ENCODE measurements around the gene NALCN. TPM values are rescaled to one million over a fixed set of nuclear protein-coding genes. Genes with fewer than 3 reads are reported as not detected.

NALCN gene
- total and polyA plus RNA-seq, 2 of the 8 experiments (the other 6 are each of a cell fraction or from before 2014, with no cell fraction given) = 0.26 to 0.54 TPM

GRCh38 chr13:101417501-101417900 lies 1.2 kb upstream of the NALCN start (continued):
- no peak for TF ChIP-seq POLR2A (IDR thresholded peaks at IDR 0.05; ENCODE audit: control extremely low read depth in 1 of 2, low read depth in 2 of 2, low read length in 2 of 2)
- TF ChIP-seq CEBPB (IDR thresholded peaks at IDR 0.05; ENCODE audit: low read depth, low read length) = no peak
- TF ChIP-seq MAX (IDR thresholded peaks at IDR 0.05) = no peak
- no peak for TF ChIP-seq CBX5 (IDR thresholded peaks at IDR 0.05; ENCODE audit: low read depth, low read length)
- no peak for TF ChIP-seq RAD21 (IDR thresholded peaks at IDR 0.05 in 1 of 2, conservative IDR thresholded peaks at IDR 0.05 in 1 of 2; ENCODE audit: low read depth in 2 of 2, low read length in 2 of 2)

All from H1 (cell line).